OCI-LY1 (cell line): Measurements from ENCODE around the gene SERGEF.
"Not testable (repeated sequence)": the region's sequence is repeated elsewhere in the genome, so short reads cannot be mapped to it uniquely, and the experiment has no call there.

Source experiments
- H2AFZ ChIP-seq: fragments of 200-600 bp; sonication (generic), shearing (Covaris generic); 2 replicates; pipeline ENCODE4 v1.6.0; 2014; ENCODE audit warnings: antibody characterized with exemption, mild to moderate bottlenecking, low read length
- H3F3A ChIP-seq: fragments of 200-600 bp; sonication (generic), shearing (Covaris generic); 2 replicates; pipeline ENCODE4 v1.6.0; 2014; ENCODE audit warnings: mild to moderate bottlenecking, antibody characterized with exemption, low read length, moderate library complexity; ENCODE audit not compliant: insufficient read depth
- H3K27ac ChIP-seq: fragments of 200-600 bp; sonication (generic); 2 replicates; pipeline ENCODE4 v1.5.1; 2014; ENCODE audit warnings: low read length, mixed run types, mild to moderate bottlenecking, low read depth; ENCODE audit not compliant: poor library complexity, severe bottlenecking
- H3K27me3 ChIP-seq: fragments of 200-600 bp; sonication (generic); 2 replicates; pipeline ENCODE4 v1.6.0; 2014; ENCODE audit warnings: antibody characterized with exemption, mild to moderate bottlenecking, low read length, moderate library complexity; ENCODE audit not compliant: insufficient read depth
- H3K36me3 ChIP-seq: fragments of 200-600 bp; sonication (generic); 2 replicates; pipeline ENCODE4 v1.6.1; 2014; ENCODE audit warnings: mild to moderate bottlenecking, antibody characterized with exemption, low read length, moderate library complexity, mixed read lengths; ENCODE audit not compliant: insufficient read depth
- H3K4me1 ChIP-seq: fragments of 200-600 bp; sonication (generic); 2 replicates; pipeline ENCODE4 v1.5.1; 2014; ENCODE audit warnings: mild to moderate bottlenecking, low read length, moderate library complexity; ENCODE audit not compliant: insufficient read depth, severe bottlenecking
- H3K4me2 ChIP-seq: fragments of 200-600 bp; sonication (generic), shearing (Covaris generic); 2 replicates; pipeline ENCODE4 v1.6.1; 2014; ENCODE audit warnings: low read length
- H3K4me3 ChIP-seq: fragments of 200-600 bp; sonication (generic); 2 replicates; pipeline ENCODE4 v1.5.1; 2014; ENCODE audit warnings: low read length, low read depth, mild to moderate bottlenecking, mixed read lengths; ENCODE audit not compliant: poor library complexity, severe bottlenecking
- H3K79me2 ChIP-seq: fragments of 200-600 bp; shearing (Covaris generic); 2 replicates; pipeline ENCODE4 v1.6.1; 2016; ENCODE audit warnings: mixed run types, low read length, mixed read lengths; ENCODE audit not compliant: insufficient read depth
- H3K9ac ChIP-seq: fragments of 200-600 bp; sonication (generic), shearing (Covaris generic); 2 replicates; pipeline ENCODE4 v1.6.1; 2014; ENCODE audit warnings: mild to moderate bottlenecking, low read length, mixed read lengths
- H3K9me2 ChIP-seq: fragments of 200-600 bp; sonication (generic), shearing (Covaris generic); 2 replicates; pipeline ENCODE4 v1.6.1; 2014; ENCODE audit warnings: low read depth, mild to moderate bottlenecking, low read length, mixed read lengths
- H3K9me3 ChIP-seq: fragments of 200-600 bp; shearing (Covaris generic); 2 replicates; pipeline ENCODE4 v1.6.1; 2014; ENCODE audit warnings: low read length, mixed read lengths
- H4K20me1 ChIP-seq: fragments of 200-600 bp; sonication (generic), shearing (Covaris generic); 2 replicates; pipeline ENCODE4 v1.6.0; 2016; ENCODE audit warnings: mild to moderate bottlenecking, low read length; ENCODE audit not compliant: insufficient read depth
- CTCF ChIP-seq: fragments of 200-600 bp; sonication (generic), shearing (Covaris generic); IDR thresholded peaks from 2 replicates; pipeline ENCODE4 v1.5.1; 2017; ENCODE audit warnings: mild to moderate bottlenecking, antibody characterized with exemption, low read length, moderate library complexity, mixed read lengths
- EZH2 ChIP-seq: fragments of 200-600 bp; sonication (generic), shearing (Covaris generic); IDR thresholded peaks from 2 replicates; pipeline ENCODE4 v1.8.0; 2017; ENCODE audit warnings: borderline replicate concordance, mixed run types, mild to moderate bottlenecking, antibody characterized with exemption, low read length, moderate library complexity, mixed read lengths

SERGEF gene

GRCh38 chr11:17898071-17898470, 114.8 kb downstream of the SERGEF start:
- Histone ChIP-seq H3K27me3 (no peaks in the 10 kb centered on the region), H3K27ac (no peak overlapping the region), H3K4me1 (no peaks in the 10 kb centered on the region), H3F3A (no peaks in the 10 kb centered on the region), H3K36me3 (0 out of 2 replicates have a peak, but pooled peaks cover under 1% of the 10 kb centered on the region), H3K9me2 (no peaks in the 10 kb centered on the region), H3K79me2 (no peaks in the 10 kb centered on the region), H3K9ac (no peak overlapping the region), H3K4me2 (no peak overlapping the region), H3K9me3 (no peaks in the 10 kb centered on the region), H2AFZ (no peak overlapping the region), H4K20me1 (no peaks in the 10 kb centered on the region), H3K4me3 (no peak overlapping the region)
- TF ChIP-seq EZH2 (no peak), CTCF (no peak)

- H3K4me2 ChIP-seq, result no peak overlapping the region
- H3K4me3 ChIP-seq, result no peak overlapping the region
- no peaks in the 10 kb centered on the region for H3K9me3 ChIP-seq
- TF ChIP-seq EZH2 (no peak), CTCF (no peak)
- H3K4me1 ChIP-seq, result no peaks in the 10 kb centered on the region
- no peaks in the 10 kb centered on the region for H4K20me1 ChIP-seq
- H3K79me2 ChIP-seq, result no peaks in the 10 kb centered on the region
- no peaks in the 10 kb centered on the region for H3K9me2 ChIP-seq
- no peak overlapping the region for H3K9ac ChIP-seq
- H3K27ac ChIP-seq, result no peak overlapping the region
- H3F3A ChIP-seq, result no peaks in the 10 kb centered on the region
- H3K36me3 ChIP-seq, result 0 out of 2 replicates have a peak, but pooled peaks cover 6% of the 10 kb centered on the region
- H3K27me3 ChIP-seq, result no peaks in the 10 kb centered on the region
- H2AFZ ChIP-seq, result no peak overlapping the region
These were observed 115.4 kb downstream of the SERGEF start for GRCh38 chr11:17897495-17897894.

- not testable (repeated sequence) for H3K27me3 ChIP-seq, H3K4me2 ChIP-seq, H3K4me3 ChIP-seq, H3F3A ChIP-seq, H3K9ac ChIP-seq, H3K9me2 ChIP-seq, H3K27ac ChIP-seq, H3K4me1 ChIP-seq, H4K20me1 ChIP-seq, H3K9me3 ChIP-seq, H3K79me2 ChIP-seq, H2AFZ ChIP-seq
- H3K36me3 ChIP-seq, result 0 out of 2 replicates have a peak, but pooled peaks cover 14% of the 10 kb centered on the region
These were observed 116.2 kb downstream of the SERGEF start for GRCh38 chr11:17896496-17897151.
